Mesenteric fat pad (tissue), 1 donor: ENCODE measurements around the gene RHEX. TPM values are rescaled to one million over a fixed set of nuclear protein-coding genes. Genes with fewer than 3 reads are reported as not detected.

Experiments
- DNase-seq: peaks from one replicate; pipeline ENCODE4 v3.0.0-alpha.2; 2020; ENCODE audit warnings: low spot score
- total RNA-seq: library from RNA; stranded (reverse); fragmentation: NEBNext Ultra II Directional; extraction: Animal tissue kit (Norgen Biotek cat#: 25700); gene quantifications from one replicate; pipeline ENCODE4 v1.2.1, GENCODE V29; 2021
- donor health status: DM: yes; HTN: yes; CAD: no.

The RHEX gene
- total RNA-seq, 1 donor from 2014 or later = 2.2 TPM

DNA sequence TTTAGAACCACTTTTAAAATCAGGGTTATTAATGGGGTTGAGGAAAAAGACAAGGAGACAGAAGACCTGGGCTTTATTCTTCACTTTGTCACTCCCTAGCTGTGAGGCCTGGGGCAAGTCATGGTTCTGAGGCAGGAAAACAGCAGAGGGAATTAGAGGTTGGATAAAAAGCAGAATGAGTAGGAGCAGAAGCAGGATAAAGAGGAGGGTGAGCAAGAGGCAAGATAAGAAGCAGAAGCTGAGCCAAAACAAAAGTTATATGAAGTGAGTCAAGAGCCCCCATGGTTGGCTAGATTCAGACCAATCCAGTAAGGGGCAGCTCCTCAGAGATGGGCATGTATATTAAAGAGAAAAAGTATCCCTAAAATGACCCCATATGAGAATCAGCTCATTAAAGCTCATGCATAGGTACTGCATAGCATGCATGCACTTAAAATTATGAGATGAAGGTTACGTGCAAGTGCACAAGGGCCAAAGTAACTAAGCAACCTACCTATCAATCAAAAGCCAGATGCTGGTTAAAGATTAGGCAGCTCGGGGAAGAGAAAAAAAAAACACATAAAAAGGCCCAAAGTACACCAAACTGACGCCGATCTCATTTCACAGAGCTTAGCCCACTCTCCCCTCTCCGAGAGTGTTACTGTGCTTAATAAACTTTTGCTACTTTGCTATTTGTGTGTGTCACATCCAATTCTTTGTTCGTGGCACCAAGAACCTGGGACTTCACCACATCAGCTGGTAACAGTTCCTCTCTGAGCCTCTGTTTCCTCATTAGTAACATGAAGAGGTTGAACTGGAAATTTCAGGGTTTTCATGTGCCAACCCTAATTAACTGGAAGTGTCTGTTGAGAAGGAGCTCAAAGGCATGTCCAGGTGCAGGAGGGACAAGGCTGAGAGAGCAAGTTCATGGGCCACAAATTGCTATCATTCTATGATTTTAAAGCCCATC is 62.0 kb downstream of the RHEX start:
- DNase-seq = no peak

DNA sequence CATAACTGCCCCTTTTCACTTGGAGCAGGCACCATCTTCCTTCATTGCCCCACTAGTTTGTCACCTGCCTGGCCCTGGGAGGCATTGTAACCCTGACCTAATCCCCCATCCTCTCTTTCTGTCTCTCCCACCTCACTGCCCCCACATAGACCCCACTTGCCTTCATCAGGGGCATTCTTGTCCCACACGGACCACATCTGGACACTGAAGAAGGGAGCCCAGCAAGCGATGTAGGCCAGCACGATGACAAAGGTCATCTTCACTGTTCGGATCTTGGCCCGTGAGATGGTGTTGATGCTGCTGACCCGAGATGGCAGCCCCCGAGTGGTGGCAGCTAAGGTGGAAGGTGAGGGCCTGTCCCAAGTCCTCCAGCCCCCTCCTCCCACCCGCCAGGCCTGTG is 62.8 kb downstream of the RHEX start:
- no peak for DNase-seq

DNA sequence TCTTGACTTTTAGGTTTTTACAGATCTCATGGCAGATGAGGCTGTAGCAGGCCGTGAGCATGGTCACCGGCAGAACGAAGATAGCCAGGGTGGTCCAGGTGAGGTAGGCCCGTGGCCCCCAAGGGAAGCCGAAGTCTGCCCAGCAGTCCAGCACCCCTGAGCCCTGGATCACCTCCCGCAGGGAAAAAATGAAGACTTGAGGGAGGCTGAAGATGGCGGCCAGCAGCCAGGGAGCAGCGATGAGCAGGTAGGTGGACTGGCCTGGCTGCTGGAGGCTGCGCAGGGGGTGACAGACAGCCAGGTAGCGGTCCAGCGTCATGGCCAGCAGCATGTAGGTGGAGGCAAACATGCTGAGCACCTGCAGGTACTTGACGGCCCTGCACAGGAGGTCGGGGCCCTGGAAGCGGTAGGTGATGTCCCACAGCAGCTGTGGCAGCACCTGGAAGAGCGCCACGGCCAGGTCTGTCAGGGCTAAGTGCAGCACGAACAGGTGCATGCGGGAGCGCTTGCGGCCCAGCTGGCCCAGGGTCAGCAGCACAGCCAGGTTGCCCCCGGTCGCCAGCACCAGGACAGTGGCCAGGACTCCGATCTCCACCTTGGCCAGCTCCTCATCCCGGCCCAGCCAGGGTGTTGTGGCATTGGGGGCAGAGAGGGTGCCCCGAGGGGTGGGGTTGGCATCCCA is 63.4 kb downstream of the RHEX start:
- DNase-seq = no peak

DNA sequence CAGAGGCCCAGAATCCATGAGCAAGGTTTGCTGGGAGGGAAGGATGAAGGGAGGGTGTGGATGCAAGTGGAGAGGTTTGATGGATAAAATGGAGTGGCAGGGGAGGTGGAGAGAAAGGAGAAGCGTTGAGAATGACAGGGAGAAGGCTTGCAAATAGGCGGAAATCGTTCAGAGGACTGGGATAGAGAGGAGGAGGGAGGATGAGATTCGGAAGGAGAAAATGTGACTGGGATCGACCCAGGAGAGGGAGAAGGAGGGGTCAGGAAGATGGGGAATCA is 63.8 kb downstream of the RHEX start:
- DNase-seq = no peak

DNA sequence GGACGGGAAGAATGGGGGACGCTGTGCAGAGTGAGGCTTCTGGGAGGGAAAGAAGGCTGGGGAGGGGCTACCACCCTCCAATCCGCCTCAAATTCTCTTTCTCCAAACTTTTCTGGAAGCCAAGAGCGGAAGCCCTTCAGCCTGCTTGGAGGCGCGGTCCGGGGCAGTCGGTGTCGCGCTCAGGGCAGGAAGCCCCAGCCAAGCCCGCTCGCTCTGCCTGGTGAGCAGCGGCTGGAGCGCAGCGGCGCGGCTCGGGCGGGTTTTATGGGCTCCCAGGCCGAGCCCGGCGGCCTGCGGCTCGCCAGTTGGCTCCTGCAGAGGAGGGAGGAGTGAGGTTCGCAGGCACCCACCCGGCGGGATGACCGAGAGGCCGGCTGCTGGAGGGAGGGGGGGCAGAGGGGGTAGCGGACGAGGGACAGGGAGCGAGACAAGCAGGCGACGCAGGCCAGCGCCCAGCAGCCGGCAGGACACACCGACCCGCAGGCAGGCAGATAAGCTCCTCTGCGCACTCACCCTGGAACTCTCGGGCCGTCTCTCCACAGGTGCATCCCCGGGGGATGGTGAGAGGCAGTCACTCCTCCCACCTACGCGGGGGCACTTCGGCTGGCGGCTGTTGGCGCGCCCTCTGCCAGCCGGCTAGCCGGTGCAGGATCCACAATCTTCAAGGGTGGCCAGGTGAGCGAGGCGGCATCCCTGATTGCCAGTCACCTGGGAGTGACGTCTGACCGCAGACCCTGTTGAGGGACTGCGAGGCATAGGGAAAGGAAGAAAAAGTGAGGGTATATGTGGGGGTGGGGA is 64.4 kb downstream of the RHEX start, which contains the start of gene AVPR1B:
Gene AVPR1B, minus strand, starts transcription at position 238 of the 798 bp plus-strand sequence. CDS start 498 bp downstream, outside the sequence.
- no peak for DNase-seq

DNA sequence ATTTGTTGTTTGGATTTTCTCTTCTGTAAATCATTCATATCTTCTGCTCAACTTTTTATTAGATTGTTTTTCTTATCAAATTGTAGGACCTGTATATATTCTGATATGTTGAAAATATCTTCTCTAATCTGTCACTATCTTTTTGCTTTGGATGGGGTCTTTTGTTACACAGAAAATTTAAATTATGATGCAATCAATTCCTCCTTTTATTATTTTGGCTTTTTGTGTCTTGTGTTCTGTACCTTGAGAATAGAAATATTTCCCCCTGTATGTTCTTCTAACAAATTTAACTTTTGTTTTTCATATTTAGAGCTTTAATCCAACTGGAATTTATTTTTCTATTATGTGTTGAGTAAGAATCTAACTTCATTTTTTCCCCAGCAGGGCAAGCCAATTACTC is 67.4 kb downstream of the RHEX start:
- no peak for DNase-seq

DNA sequence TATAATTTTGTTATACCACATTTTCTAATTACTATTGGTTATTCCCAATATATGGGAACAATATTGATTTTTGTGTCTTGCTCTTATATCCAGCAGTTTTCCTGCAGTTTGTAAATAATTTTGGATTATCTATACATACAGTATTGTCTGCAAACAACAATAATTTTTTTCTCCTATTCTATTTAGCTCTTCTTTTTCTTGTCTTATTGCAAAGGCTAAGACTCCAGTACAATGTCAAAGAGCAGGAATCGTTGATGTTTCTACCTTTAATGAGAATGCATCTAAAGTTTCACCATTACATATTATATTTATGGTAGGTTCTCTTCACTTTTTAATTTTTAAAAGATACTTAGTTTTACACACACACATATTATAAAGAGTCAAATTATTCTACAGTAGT is 68.3 kb downstream of the RHEX start:
- DNase-seq = no peak

DNA sequence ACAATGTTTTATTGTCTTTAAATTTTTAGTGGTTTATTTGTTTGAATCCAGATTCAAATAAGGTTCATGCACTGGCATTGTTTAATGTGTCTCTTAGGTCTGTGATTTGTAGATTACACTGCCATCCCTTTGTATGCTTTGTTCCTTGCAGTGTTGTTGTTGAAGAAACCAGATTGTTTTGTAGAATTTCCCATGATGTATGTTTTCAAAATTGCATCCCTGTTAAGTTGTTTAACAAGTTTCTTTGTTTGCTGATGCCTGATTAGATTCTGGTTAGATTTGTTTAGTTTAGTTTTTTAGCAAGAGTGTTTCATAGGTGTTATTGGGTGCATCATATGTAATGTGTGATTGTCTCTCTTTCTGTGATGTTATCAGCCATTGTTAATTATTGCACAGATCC is 69.7 kb downstream of the RHEX start:
- no peak for DNase-seq

DNA sequence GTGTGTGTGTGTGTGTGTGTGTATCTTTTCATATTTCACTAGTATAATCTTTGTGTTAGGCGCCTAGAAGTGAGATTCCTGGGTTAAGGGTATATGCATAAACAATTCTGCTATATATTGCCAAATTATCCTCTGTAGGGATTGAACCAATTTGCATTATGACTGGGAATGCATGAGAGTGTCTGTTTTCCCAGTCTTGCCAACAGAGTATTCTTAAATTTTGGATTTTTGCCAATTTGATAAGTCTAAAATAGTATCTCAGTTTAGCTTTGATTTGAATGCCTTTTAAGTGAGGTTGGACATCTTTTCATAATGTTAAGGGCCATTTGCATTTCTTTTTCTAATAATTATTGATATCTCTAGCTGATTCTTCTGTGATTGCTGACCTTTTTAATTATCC is 72.4 kb downstream of the RHEX start:
- DNase-seq = no peak

DNA sequence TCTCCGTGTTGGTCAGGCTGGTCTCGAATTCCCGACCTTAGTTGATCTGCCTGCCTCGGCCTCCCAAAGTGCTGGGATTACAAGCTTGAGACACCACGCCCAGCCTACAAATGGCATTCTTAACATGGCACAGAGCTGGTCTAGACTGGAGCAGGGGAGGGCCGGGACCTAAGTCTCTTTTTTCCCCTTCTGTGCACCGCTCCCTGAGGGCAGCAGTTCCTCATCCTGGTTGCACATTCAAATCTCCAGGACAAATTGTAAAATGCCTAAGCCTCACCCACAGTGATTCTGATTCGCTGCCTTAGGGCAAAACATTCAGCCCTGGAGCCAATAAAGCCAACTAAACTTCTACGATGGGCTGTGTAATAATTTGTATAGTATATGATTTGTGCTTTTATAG is 74.4 kb downstream of the RHEX start:
- DNase-seq = no peak

DNA sequence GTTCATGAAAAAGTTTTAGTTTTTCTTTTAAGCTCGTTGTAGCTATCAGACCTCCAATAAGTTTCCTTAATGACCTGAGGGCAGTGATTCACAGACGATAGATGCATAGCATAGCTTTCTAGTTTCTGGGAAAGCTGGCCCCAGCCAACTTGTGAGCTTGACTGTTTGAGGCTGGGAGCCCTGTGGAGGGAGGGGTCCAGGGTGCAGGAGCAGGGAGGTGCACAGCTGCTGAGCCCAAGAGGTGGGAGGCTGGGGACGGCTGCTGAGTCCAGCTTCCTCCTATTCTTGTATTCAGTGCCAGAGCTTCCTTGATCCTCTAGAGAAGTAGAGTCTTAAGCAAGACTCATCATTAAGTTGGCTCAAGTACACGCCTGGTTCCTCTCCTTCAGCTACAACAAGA is 75.2 kb downstream of the RHEX start:
- no peak for DNase-seq

DNA sequence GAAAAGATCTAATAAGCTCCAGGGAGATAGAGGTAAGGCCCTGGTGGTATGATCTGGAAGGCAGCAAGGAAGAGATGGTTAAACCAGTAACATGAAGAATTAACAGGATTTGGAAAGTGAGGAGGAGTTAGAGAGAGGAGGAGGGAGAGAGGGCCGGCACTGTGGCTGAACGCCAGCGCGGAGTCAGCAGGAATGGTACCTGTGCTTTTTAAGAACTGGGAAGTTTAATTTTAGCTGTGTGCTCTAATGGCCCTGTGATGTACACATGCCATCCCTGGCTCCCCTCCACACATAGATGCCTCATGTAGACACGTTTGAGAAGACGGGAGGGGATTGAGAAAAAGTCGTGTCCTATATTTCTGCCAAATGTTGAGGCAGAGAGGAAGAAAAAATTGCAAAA is 78.1 kb downstream of the RHEX start:
- no peak for DNase-seq

DNA sequence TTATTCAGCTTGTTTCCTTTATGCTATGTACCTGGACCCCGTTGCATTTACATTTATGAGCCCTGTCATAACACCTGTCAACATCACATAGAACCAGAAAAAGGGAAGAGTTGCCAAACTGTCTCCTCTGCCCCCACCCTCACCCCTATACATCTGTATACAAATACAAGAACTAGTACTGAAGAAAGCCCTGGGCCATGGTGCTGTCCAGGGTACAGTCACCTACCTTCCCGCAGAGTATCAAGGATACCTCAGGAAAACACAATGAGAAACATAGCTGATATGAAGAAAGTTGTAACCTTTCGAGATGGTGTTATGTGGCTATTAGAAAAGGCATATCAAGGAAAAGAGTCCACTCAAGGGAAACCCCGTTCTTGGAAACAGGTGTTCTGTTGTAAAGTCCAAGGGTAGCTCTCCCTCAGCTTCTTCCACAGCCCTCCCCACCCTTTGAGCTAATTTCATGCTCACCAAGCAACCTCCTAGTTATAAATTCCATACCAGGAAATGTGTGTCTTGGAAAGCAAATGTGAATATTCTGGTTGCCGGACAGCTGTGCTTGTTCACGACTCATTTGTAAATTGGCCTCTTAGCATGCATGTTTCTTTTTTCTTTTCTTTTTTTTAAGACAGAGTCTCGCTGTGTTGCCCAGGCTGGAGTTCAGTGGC is 80.9 kb downstream of the RHEX start:
- no peak for DNase-seq

DNA sequence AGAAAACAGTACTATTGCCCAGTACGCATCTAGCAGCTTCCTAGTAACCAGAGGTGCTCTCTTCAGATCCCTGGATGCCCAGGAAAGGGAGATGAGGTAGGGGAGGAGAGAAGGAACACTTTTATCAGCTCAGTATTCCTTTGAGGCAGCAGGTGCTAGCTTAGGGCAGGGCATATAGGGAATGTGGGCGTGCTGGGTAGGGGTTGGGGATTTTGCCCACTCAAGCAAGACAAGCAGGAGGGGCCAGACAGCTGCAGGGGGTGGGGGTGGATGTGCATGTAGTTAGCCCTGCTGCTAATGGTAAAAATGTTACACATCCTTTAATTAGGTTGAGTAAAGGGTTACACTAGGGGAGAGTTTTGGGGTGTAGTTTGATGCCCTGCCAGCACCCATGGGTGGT is 82.3 kb downstream of the RHEX start:
- no peak for DNase-seq

DNA sequence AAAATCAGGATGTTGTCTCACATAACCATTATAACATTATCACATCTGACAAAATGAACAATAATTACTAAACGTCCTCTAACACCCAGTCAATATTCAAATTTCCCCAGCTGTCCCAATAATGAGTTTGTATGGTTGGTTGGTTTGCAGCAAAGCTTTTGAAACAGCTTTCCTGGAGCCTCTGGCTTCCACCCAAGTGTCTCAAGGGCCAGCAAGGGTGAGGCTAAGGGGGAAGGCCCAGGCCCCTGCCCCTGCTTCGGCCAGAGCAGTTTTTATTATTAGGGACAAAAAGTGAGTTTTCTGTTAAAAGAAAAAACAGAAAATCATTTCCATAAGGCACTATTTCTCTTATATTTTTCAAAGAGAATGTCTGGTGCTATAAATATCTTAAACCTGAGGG is 83.3 kb downstream of the RHEX start:
- DNase-seq = no peak

DNA sequence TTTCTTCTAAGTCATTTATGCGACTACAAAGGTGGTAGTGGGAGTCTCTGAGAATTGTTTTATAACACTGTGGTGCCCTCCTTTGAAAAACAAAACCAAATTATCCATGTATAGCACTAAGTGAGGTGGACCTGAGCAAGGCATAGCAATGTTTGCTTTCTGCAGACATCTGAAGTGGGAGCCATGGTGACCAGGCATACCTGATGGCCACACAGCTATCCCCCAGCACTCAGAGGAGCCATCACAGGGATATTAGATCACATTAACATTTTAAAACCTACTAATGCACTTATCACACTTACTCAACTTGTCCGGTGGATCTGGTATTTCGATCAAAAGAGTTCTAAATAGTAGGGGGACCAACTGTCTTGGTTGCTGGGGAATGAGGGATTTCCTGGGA is 89.0 kb downstream of the RHEX start:
- DNase-seq = no peak

DNA sequence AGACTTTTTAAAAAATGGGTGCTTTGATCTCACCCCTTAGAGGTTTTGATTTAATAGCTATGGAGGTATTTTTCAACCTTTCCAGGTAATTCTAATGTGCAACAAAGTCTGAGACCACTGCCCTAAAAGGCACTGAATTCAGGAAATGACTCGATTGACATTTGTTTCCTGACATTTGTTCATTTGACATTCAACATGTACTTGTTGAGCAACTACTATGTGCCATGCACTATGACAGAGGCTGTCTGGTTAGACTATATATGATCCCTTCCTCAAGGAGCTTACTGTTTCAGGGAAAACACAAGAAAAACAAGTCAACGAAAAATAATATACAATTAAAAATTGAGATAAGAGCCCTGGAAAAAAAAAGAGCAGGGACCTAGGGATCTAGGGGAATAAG is 89.8 kb downstream of the RHEX start:
- no peak for DNase-seq

DNA sequence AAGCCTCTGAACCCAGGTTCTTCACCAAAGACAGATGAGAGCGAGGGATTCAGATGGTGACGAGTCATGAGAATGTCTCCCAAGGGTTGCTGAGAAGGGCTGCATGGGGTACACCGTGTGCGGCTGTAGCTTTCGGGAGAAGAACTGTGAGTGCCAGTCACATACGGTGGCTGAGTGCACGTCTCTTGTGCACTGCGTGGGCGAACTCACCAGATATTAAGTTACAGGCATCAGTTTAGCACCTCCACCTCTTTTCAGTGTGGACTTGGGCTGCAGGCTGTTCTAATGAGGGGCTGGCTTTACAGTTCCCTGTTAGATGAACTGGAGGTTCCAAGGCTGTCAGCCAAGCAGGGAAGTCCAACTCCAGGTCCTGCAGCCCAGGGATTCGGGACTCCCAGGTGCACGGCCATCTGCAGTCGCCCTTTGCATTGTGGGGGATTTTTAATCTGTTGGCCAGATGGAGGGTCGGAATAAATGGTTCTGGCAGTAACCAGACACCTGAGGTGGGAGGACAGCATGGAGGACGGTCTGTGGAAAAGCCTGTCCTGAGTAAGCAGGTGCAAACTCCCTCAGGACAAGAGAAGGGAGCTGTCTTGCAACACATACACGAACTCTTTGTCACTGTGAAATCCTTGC is 90.7 kb downstream of the RHEX start:
- no peak for DNase-seq

DNA sequence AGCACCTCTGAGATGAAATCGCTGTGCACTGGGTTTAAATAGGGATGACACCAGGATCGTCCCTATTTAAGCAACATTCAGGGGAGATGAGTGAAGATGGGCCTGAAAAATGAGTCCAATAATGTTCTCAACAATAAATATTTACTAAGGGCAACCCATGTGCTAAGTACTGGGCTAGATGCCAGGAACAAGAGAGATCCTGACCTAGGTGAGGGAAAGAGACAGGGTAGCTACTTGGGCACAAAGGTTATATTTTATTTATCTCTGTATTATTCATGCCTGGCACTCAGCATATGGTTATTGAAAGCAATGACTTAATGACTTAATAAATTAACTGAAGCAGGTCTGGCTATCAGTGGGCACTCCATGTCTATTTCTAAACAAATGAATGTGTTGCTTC is 91.6 kb downstream of the RHEX start:
- DNase-seq = no peak

DNA sequence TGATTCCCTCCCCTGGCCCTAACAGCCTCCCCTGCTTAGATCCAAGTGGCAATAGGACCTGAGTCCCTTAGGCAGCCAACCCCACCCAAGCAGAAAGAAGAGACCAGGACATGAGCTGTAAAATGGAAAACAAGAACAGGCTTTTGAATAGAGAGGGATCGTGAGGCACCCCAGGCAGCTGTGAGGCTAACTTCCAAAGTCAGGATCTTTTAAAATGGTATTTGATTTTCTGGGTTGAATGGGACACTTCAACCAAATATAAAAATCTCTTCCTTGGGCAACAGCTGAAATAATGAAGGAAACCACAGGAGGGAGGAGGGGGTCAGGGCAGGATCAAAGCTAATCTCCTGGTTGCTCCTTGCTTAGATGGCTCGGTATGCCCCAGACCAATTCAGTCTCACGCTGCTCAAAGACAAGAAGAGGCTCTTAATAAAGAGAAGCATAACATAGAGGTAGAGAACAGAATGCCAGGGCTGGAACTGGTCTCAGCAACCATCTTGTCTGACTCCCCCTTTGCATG is 92.9 kb downstream of the RHEX start:
- DNase-seq = no peak
